Neuronal stem cell (in vitro differentiated cells): ENCODE measurements around the gene ATP2B3.

ENCODE experiments used
- DNase-seq: peaks from one replicate; pipeline ENCODE4 v3.0.0-alpha.2; 2013; ENCODE audit warnings: low spot score
- H2AFZ ChIP-seq: one replicate; pipeline ENCODE4 v1.6.1; 2013; ENCODE audit warnings: mild to moderate bottlenecking, low read length, inconsistent platforms
- H2AK5ac ChIP-seq: 2 replicates; pipeline ENCODE4 v1.6.1; 2013; ENCODE audit warnings: low read depth, mild to moderate bottlenecking, inconsistent platforms, low read length, moderate library complexity, mixed read lengths
- H2BK120ac ChIP-seq: 2 replicates; pipeline ENCODE4 v1.6.1; 2013; ENCODE audit warnings: low read depth, mild to moderate bottlenecking, inconsistent platforms, low read length, moderate library complexity, mixed read lengths
- H2BK12ac ChIP-seq: one replicate; pipeline ENCODE4 v1.6.1; 2013; ENCODE audit warnings: low read length, inconsistent platforms
- H2BK15ac ChIP-seq: 2 replicates; pipeline ENCODE4 v1.6.1; 2013; ENCODE audit warnings: mild to moderate bottlenecking, low read length, inconsistent platforms, mixed read lengths
- H2BK5ac ChIP-seq: one replicate; pipeline ENCODE4 v1.6.1; 2013; ENCODE audit warnings: inconsistent platforms, mild to moderate bottlenecking, low read length, moderate library complexity
- H3K14ac ChIP-seq: one replicate; pipeline ENCODE4 v1.6.1; 2013; ENCODE audit warnings: low read length, inconsistent platforms
- H3K18ac ChIP-seq: 2 replicates; pipeline ENCODE4 v1.6.1; 2013; ENCODE audit warnings: low read length, inconsistent platforms
- H3K23ac ChIP-seq: 2 replicates; pipeline ENCODE4 v1.6.1; 2013; ENCODE audit warnings: low read depth, mild to moderate bottlenecking, mixed read lengths, low read length, inconsistent platforms; ENCODE audit not compliant: poor library complexity
- H3K27ac ChIP-seq: replicated peaks from 3 replicates; pipeline ENCODE4 v1.5.1; 2013; ENCODE audit warnings: low read length, inconsistent platforms
- H3K27me3 ChIP-seq, 3 experiments: 2 replicates each; pipeline ENCODE4 v1.6.1; 2013; ENCODE audit warnings: low read length in 3 of 3, mild to moderate bottlenecking in 2 of 3, inconsistent platforms in 1 of 3, low read depth in 1 of 3, mixed read lengths in 1 of 3, moderate library complexity in 1 of 3; ENCODE audit not compliant: control insufficient read depth in 3 of 3, insufficient read depth in 3 of 3
- H3K36me3 ChIP-seq, 2 donors: replicated peaks in 1 of 2; 2 replicates each; pipeline ENCODE4 v1.6.1; 2013; ENCODE audit warnings: low read length in 2 of 2; ENCODE audit not compliant: control insufficient read depth in 2 of 2, insufficient read depth in 2 of 2
- H3K4ac ChIP-seq: 2 replicates; pipeline ENCODE4 v1.6.1; 2013; ENCODE audit warnings: inconsistent platforms, mild to moderate bottlenecking, low read length, moderate library complexity
- H3K4me1 ChIP-seq, 2 donors: 1 replicate in 1 of 2; 2 replicates in 1 of 2; pipeline ENCODE4 v1.6.1; 2013; ENCODE audit warnings: low read length in 2 of 2, low read depth in 1 of 2; ENCODE audit not compliant: control insufficient read depth in 2 of 2, insufficient read depth in 1 of 2
- H3K4me2 ChIP-seq: one replicate; pipeline ENCODE4 v1.6.1; 2013; ENCODE audit warnings: mild to moderate bottlenecking, low read length, inconsistent platforms; ENCODE audit not compliant: insufficient read depth, poor library complexity, severe bottlenecking
- H3K4me3 ChIP-seq, 2 donors: 2 replicates each; pipeline ENCODE4 v1.5.1; 2013; ENCODE audit warnings: low read length in 2 of 2, mild to moderate bottlenecking in 2 of 2, inconsistent platforms in 1 of 2, moderate library complexity in 1 of 2
- H3K79me1 ChIP-seq: one replicate; pipeline ENCODE4 v1.6.1; 2013; ENCODE audit warnings: low read depth, mild to moderate bottlenecking, inconsistent platforms, low read length, moderate library complexity
- H3K9ac ChIP-seq: one replicate; pipeline ENCODE4 v1.6.1; 2013; ENCODE audit warnings: mild to moderate bottlenecking, low read depth, low read length, inconsistent platforms; ENCODE audit not compliant: poor library complexity
- H3K9me3 ChIP-seq, 2 donors: replicated peaks in 1 of 2; 2 replicates each; pipeline versions ENCODE3 to v1.6.1; 2013; ENCODE audit warnings: low read length in 2 of 2, mild to moderate bottlenecking in 2 of 2, inconsistent platforms in 1 of 2, low read depth in 1 of 2, mixed read lengths in 1 of 2, moderate library complexity in 1 of 2; ENCODE audit not compliant: control insufficient read depth in 2 of 2, insufficient read depth in 1 of 2
- H4K8ac ChIP-seq: one replicate; pipeline ENCODE4 v1.6.1; 2013; ENCODE audit warnings: low read depth, mild to moderate bottlenecking, inconsistent platforms, low read length, moderate library complexity
- H4K91ac ChIP-seq: one replicate; pipeline ENCODE4 v1.6.1; 2013; ENCODE audit warnings: low read length, low read depth, mild to moderate bottlenecking, inconsistent platforms; ENCODE audit not compliant: poor library complexity
- WGBS, 2 donors: extraction: QIAGEN DNeasy Blood & Tissue Kit; methylation state at CpG; one replicate each; pipeline ENCODE4 v1.1.7; 2013; ENCODE audit warnings: missing lambda C conversion rate in 2 of 2, mixed read lengths in 1 of 2; ENCODE audit not compliant: insufficient read length in 2 of 2, insufficient replicate concordance in 1 of 2; ENCODE audit errors: extremely low coverage in 2 of 2; 5-methylcytosine and 5-hydroxymethylcytosine counted together

Gene ATP2B3

DNA sequence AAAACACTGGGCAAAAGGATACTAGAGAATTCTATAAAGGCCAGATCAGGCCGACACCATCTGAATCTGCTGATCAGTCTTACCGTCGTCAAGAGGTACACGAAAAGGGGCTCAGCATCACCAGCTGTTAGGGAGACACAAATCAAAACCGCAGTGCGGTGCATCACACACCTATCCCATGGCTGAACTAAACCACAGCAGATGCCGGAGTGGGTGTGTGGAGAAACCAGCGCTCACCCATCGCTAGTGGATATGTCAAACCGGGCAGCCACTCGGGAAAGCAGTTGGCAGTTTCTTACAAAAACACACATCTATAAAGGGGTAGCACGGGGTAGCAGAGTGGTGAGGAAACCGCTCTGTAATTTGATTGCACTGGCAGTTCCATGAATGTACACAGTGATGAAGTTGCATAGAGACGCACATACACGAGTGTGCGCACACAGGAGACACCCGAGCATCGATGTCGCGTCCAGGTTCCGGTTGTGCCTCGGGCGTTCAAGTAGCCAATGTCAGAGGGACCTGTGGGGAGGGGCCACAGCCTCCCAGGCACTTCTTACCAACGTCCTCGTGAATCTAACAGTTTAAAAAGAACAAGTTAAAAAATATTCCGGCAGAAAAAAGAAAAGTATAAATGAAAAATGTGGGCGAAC, 104.6 kb downstream of the ATP2B3 start:
- H2AFZ ChIP-seq, result no peak overlapping the region
- H3K9ac ChIP-seq, result no peak overlapping the region
- no peaks in the 10 kb centered on the region for H3K9me3 ChIP-seq
- no peak overlapping the region for H2AK5ac ChIP-seq
- H3K79me1 ChIP-seq, result no peaks in the 10 kb centered on the region
- H3K36me3 ChIP-seq, result no peaks in the 10 kb centered on the region
- H3K27me3 ChIP-seq, result peaks cover 0 to 65% (median 0%) of the 10 kb centered on the region in 3 experiments
- H4K8ac ChIP-seq, result no peak overlapping the region
- no peak overlapping the region for H2BK5ac ChIP-seq
- no peak overlapping the region for H2BK120ac ChIP-seq
- no peak overlapping the region for H4K91ac ChIP-seq
- no CpG with 5 or more reads among the region's 27 CpGs for WGBS, 2 donors
- no peak overlapping the region for H3K23ac ChIP-seq
- H3K4ac ChIP-seq, result no peak overlapping the region
- DNase-seq, result no peak
- H3K14ac ChIP-seq, result no peak overlapping the region
- no peak overlapping the region for H3K27ac ChIP-seq
- H2BK12ac ChIP-seq, result no peak overlapping the region
- no peaks in the 10 kb centered on the region for H3K4me1 ChIP-seq
- H3K4me3 ChIP-seq, result no peak overlapping the region
- H3K18ac ChIP-seq, result no peak overlapping the region
- H3K4me2 ChIP-seq, result no peak overlapping the region
- H2BK15ac ChIP-seq, result no peak overlapping the region

DNA sequence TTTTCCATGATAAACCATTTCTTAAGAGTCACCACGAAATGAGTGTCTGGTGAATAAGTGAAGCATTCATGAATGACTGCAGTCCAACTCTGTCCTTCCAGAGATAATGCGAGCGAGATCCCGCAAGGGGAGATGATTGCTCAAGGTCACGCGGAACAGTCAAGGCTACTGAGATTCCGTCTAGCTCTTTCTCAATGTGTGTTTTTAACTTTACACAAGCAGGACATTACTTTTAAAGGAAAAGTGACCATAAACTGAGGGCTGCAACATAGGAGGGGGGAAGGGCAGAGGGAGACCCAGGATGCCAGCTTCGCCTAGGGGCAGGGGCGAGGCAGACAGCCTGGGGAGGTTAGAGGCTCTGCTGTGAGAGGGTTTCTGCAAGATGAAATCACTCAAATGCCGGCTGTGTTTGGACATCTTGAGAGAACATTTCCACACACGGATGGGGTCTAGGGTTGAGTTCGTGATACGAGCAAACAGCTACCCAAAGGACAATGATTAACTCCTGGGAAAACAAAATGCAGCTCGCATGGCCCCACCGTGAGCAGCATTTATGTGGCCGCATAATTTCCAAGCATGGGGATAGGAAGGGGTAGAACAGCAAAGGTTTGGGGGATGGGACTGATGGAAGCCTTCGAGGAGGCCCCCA, 105.3 kb downstream of the ATP2B3 start:
- no CpG with 5 or more reads among the region's 17 CpGs for WGBS, 2 donors
- Histone ChIP-seq H3K18ac (no peak overlapping the region), H4K91ac (no peak overlapping the region), H2AFZ (no peak overlapping the region), H3K23ac (no peak overlapping the region), H3K4me1 (peaks cover 0 to 3% of the 10 kb centered on the region in 2 donors), H3K9me3 (no peaks in the 10 kb centered on the region), H2BK15ac (no peak overlapping the region), H3K79me1 (no peaks in the 10 kb centered on the region), H2BK5ac (no peak overlapping the region), H3K27ac (no peak overlapping the region), H3K36me3 (no peaks in the 10 kb centered on the region), H3K4me2 (no peak overlapping the region), H2BK12ac (no peak overlapping the region), H4K8ac (no peak overlapping the region), H3K4ac (no peak overlapping the region), H2BK120ac (no peak overlapping the region), H3K27me3 (peaks cover 0 to 62% (median 0%) of the 10 kb centered on the region in 3 experiments), H2AK5ac (no peak overlapping the region), H3K9ac (no peak overlapping the region), H3K4me3 (no peak overlapping the region), H3K14ac (no peak overlapping the region)
- no peak for DNase-seq

DNA sequence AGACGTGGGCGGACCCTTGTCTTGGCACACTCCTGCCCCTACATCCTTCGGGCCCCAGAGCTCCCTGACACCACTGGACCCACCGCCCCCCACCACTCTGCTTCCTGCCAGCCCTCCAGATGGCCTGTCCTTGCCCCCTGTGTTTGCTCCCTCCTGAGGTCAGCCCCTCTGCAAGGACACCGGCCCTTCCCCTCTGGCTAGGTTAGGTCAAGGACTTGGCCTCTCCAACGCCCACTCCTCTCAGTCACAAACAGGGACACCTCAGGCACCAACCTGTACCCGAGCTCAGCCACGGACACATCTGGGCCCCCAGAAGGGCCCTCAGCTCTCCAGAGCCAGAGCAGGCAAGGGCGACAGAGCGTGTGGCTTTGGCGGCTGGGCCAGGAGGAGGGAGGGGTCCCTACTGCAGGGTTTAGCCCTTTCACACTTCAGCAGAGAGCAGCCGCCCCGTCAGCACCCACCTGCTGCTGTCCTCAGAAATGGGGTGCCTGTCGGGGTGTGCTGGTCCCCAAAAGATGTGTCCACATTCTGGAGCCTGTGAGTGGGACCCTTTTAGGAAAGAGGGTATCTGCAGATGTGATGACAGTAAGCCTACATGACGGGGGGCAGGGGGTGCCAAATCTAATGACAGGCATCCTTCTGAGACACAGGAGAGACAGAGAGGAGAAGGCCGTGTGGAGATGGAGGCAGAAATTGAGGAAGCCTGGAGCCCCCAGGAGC, 106.0 kb downstream of the ATP2B3 start:
- Histone ChIP-seq H2BK15ac (no peak overlapping the region), H4K8ac (no peak overlapping the region), H3K4ac (no peak overlapping the region), H2AFZ (no peak overlapping the region), H3K27ac (no peak overlapping the region), H3K36me3 (no peaks in the 10 kb centered on the region), H3K4me2 (no peak overlapping the region), H2BK120ac (no peak overlapping the region), H3K4me3 (no peak overlapping the region), H3K18ac (no peak overlapping the region), H2AK5ac (no peak overlapping the region), H3K4me1 (peaks cover 0 to 3% of the 10 kb centered on the region in 2 donors), H3K9me3 (no peaks in the 10 kb centered on the region), H2BK5ac (no peak overlapping the region), H3K9ac (no peak overlapping the region), H3K27me3 (peaks cover 0 to 63% (median 0%) of the 10 kb centered on the region in 3 experiments), H3K14ac (no peak overlapping the region), H3K79me1 (no peaks in the 10 kb centered on the region), H3K23ac (no peak overlapping the region), H4K91ac (no peak overlapping the region), H2BK12ac (no peak overlapping the region)
- no CpG with 5 or more reads among the region's 16 CpGs for WGBS, 2 donors
- no peak for DNase-seq
